Parathyroid adenoma (tissue), 2 donors: ENCODE measurements around the gene MREG.

Source experiments
- H2AFZ ChIP-seq: fragments of 300-600 bp; sonication (generic); one replicate; pipeline ENCODE4 v1.7.0; 2017; ENCODE audit warnings: antibody characterized with exemption, mild to moderate bottlenecking
- H3K27ac ChIP-seq: fragments of 300-600 bp; sonication (generic); one replicate; pipeline ENCODE4 v1.7.0; 2017
- H3K27me3 ChIP-seq: fragments of 300-600 bp; sonication (generic); one replicate; pipeline ENCODE4 v1.7.0; 2017; ENCODE audit warnings: low read length; ENCODE audit not compliant: control insufficient read depth, insufficient read depth
- H3K36me3 ChIP-seq: fragments of 300-600 bp; sonication (generic); one replicate; pipeline ENCODE4 v1.7.0; 2017; ENCODE audit warnings: low read length; ENCODE audit not compliant: control insufficient read depth, insufficient read depth
- H3K4me1 ChIP-seq: fragments of 300-600 bp; sonication (generic); one replicate; pipeline ENCODE4 v1.7.0; 2017; ENCODE audit warnings: control low read depth
- H3K4me2 ChIP-seq: fragments of 300-600 bp; sonication (generic); one replicate; pipeline ENCODE4 v1.7.0; 2017; ENCODE audit warnings: low read length
- H3K4me3 ChIP-seq: fragments of 300-600 bp; sonication (generic); one replicate; pipeline ENCODE4 v1.7.0; 2017; ENCODE audit warnings: low read depth, low read length
- H3K79me2 ChIP-seq: fragments of 300-600 bp; sonication (generic); one replicate; pipeline ENCODE4 v1.7.0; 2017; ENCODE audit warnings: control low read depth
- H3K9ac ChIP-seq: fragments of 300-600 bp; sonication (generic); one replicate; pipeline ENCODE4 v1.7.0; 2017; ENCODE audit warnings: mild to moderate bottlenecking
- H3K9me3 ChIP-seq: fragments of 300-600 bp; sonication (generic); one replicate; pipeline ENCODE4 v1.7.0; 2017; ENCODE audit warnings: low read length; ENCODE audit not compliant: control insufficient read depth
- TF ChIP-seq, protein P1 (sequence below): fragments of 300-600 bp; sonication (generic); IDR thresholded peaks from one replicate; pipeline ENCODE4 v1.7.0; 2017; ENCODE audit warnings: antibody characterized with exemption, mild to moderate bottlenecking
- donor health status: primary hyperparathyroidism.

Gene MREG

DNA sequence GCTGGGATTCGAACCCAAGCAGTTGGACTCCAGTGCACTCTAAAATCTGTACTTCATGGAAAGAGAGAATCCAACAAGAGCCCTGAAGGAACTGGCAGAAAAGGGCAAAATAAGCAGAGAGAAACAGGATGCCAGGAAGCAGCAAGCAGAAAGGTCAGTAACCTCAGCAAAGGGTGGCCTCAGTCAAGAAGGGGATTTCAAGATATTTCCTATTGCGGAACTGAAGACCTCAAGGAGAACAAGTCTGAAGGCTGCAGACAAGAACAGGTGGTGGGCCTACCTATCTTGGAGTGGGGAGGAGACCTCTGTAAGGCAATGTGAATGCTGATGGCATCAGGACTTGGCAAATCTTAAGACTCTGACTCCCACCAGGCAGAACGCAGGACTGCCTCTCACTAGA lies 20.1 kb upstream of the MREG start:
- Histone ChIP-seq H3K79me2 (no peaks in the 10 kb centered on the region), H3K27me3 (no peaks in the 10 kb centered on the region), H3K4me2 (no peak overlapping the region), H3K4me1 (peaks cover 3% of the 10 kb centered on the region), H3K27ac (no peak overlapping the region), H3K9me3 (no peaks in the 10 kb centered on the region), H2AFZ (no peak overlapping the region), H3K9ac (no peak overlapping the region), H3K36me3 (no peaks in the 10 kb centered on the region), H3K4me3 (no peak overlapping the region)
- TF ChIP-seq, protein P1, sequence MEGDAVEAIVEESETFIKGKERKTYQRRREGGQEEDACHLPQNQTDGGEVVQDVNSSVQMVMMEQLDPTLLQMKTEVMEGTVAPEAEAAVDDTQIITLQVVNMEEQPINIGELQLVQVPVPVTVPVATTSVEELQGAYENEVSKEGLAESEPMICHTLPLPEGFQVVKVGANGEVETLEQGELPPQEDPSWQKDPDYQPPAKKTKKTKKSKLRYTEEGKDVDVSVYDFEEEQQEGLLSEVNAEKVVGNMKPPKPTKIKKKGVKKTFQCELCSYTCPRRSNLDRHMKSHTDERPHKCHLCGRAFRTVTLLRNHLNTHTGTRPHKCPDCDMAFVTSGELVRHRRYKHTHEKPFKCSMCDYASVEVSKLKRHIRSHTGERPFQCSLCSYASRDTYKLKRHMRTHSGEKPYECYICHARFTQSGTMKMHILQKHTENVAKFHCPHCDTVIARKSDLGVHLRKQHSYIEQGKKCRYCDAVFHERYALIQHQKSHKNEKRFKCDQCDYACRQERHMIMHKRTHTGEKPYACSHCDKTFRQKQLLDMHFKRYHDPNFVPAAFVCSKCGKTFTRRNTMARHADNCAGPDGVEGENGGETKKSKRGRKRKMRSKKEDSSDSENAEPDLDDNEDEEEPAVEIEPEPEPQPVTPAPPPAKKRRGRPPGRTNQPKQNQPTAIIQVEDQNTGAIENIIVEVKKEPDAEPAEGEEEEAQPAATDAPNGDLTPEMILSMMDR, result no peak

DNA sequence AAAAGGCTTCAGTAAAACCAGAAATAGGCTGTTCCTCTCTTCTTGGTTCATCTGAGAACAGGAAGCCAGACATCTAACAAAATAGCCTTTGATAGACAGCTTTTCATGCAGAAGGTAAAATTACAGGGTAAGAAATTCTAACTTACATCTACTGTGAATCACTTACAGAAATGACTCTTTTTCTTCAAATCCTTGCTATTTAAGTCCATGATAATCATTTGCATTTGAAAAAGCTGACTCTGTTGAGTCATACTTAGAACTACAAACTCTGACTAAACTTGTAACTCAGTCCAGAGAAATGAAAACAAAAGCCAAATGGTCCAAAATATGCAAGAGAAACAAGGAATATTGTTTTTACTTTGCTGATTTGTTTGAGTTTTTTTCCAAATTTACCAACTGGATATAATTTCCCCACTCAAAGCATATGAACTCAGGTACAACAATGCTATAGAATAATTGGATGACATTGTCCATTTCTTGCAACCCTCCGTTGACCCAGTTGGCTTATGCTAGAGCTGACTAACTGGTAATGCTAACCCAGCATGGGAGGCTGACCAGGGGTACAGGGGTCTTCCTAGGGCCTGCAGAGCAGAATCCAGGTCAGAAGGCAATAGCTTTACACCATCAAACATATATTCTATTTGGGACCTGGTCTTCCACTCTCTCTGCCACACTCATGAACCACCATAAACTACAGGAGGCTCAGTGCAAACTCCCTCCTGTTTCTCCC lies 18.8 kb upstream of the MREG start:
- Histone ChIP-seq H3K36me3 (no peaks in the 10 kb centered on the region), H2AFZ (no peak overlapping the region), H3K4me2 (no peak overlapping the region), H3K4me3 (no peak overlapping the region), H3K27ac (no peak overlapping the region), H3K79me2 (no peaks in the 10 kb centered on the region), H3K9me3 (no peaks in the 10 kb centered on the region), H3K27me3 (no peaks in the 10 kb centered on the region), H3K9ac (no peak overlapping the region), H3K4me1 (peaks cover 3% of the 10 kb centered on the region)
- TF ChIP-seq, protein P1, result no peak

DNA sequence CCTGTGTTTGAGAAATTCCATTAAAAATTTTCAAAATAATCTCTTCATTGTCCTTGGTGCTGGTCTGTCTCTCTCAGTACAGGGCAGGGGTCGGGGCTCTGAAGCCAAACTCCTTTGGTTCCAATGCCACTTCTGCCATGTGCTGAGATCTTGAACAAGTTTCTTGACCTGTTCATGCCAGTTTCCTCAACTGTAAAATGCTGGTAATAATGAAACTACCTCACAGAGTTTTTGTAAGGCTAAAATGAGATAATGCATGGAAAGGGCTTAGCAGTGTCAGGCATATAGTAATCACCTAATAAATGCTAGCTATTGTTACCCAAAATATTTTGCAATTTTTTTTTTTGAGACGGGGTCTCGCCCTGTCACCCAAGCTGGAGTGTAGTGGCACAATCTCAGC lies 16.9 kb upstream of the MREG start:
- H3K36me3 ChIP-seq, result no peaks in the 10 kb centered on the region
- TF ChIP-seq, protein P1, result no peak
- no peak overlapping the region for H2AFZ ChIP-seq
- no peak overlapping the region for H3K27ac ChIP-seq
- peaks cover 3% of the 10 kb centered on the region for H3K4me1 ChIP-seq
- H3K9ac ChIP-seq, result no peak overlapping the region
- H3K27me3 ChIP-seq, result no peaks in the 10 kb centered on the region
- H3K79me2 ChIP-seq, result no peaks in the 10 kb centered on the region
- no peak overlapping the region for H3K4me3 ChIP-seq
- no peak overlapping the region for H3K4me2 ChIP-seq
- H3K9me3 ChIP-seq, result no peaks in the 10 kb centered on the region

DNA sequence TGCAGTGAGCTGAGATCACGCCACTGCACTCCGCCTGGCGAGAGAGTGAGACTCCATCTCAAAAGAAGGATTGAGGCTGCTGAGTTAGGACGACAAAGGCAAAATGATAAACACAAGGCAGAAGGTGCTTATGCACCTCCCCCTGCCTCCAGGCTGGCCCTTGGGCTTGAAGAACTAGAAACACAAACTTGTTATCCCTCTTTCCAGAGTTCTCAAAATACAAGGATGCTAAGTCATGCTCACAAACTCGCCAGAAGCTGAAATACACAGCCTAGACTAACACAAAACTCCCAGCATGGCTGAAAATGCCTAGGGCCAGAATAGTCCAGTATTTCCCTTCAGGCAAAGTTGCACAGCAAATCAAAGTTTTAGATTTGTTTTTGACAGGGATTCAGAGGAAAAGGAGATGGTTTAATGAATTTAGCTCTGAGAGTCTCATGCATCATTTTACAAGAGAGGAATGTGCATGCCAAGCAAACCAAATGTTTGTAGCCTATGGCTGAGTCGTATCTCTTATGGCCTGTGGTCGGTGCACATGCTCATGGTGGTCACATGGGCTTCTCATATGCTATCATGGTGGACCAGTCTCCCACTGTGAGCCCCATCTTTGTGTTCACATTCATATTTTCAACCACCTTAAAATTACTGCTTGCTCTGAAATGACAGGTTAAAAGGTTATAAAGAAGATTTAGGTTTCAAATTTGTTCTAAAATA lies 16.2 kb upstream of the MREG start:
- H3K4me1 ChIP-seq, result peaks cover 3% of the 10 kb centered on the region
- no peak overlapping the region for H3K4me3 ChIP-seq
- H3K4me2 ChIP-seq, result no peak overlapping the region
- TF ChIP-seq, protein P1, result no peak
- H3K9me3 ChIP-seq, result no peaks in the 10 kb centered on the region
- H3K27ac ChIP-seq, result no peak overlapping the region
- no peaks in the 10 kb centered on the region for H3K36me3 ChIP-seq
- H2AFZ ChIP-seq, result no peak overlapping the region
- H3K79me2 ChIP-seq, result no peaks in the 10 kb centered on the region
- no peak overlapping the region for H3K9ac ChIP-seq
- no peaks in the 10 kb centered on the region for H3K27me3 ChIP-seq
